ENCODE measurements around the gene REXO2. TPM values are rescaled to one million over a fixed set of nuclear protein-coding genes. Genes with fewer than 3 reads are reported as not detected.

The REXO2 gene
- total and polyA plus RNA-seq, 2 of the 13 experiments (the other 11 are each of a cell fraction or from before 2014, with no cell fraction given), result 95.6 to 104 TPM

DNA sequence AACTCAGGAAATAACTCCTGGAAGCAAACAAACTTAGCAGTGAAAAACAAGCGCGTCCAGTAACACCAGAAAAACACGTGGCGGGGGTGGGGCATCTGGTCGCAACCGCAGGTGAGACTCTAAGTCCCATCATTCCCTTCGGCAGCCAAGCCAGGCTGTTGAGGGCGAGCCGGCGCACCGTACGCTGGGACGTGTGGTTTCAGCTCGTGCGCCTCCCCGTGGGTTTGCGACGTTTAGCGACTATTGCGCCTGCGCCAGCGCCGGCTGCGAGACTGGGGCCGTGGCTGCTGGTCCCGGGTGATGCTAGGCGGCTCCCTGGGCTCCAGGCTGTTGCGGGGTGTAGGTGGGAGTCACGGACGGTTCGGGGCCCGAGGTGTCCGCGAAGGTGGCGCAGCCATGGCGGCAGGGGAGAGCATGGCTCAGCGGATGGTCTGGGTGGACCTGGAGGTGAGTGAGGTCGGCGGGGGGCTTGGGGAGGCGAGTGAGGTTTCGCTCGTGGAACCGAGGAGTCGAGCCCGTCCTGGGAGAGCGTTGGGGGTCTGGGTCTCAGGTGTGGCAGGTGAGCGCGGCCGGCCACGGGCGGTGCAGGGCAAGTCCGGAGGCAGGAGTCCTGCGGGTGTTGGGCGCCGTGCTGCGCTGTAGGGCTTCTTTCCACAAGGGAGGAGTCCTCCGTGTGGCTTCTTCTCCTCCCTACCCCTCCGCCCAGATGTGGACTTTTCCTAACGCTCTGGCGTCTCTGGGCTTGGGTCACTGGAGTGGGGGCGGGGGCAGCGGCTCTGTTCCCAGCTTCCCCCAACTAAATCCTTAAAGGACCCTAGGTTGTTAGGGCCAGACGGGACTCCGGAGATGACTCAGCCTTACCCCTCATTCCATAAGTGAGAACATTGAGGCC, at the start of gene REXO2 (continued):
- TF ChIP-seq, protein P1, sequence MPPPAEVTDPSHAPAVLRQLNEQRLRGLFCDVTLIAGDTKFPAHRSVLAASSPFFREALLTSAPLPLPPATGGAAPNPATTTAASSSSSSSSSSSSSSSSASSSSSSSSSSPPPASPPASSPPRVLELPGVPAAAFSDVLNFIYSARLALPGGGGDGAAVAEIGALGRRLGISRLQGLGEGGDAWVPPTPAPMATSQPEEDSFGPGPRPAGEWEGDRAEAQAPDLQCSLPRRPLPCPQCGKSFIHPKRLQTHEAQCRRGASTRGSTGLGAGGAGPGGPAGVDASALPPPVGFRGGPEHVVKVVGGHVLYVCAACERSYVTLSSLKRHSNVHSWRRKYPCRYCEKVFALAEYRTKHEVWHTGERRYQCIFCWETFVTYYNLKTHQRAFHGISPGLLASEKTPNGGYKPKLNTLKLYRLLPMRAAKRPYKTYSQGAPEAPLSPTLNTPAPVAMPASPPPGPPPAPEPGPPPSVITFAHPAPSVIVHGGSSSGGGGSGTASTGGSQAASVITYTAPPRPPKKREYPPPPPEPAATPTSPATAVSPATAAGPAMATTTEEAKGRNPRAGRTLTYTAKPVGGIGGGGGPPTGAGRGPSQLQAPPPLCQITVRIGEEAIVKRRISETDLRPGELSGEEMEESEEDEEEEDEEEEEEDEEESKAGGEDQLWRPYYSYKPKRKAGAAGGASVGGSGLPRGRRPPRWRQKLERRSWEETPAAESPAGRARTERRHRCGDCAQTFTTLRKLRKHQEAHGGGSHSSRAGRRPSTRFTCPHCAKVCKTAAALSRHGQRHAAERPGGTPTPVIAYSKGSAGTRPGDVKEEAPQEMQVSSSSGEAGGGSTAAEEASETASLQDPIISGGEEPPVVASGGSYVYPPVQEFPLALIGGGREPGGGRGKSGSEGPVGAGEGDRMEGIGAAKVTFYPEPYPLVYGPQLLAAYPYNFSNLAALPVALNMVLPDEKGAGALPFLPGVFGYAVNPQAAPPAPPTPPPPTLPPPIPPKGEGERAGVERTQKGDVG (CRISPR knock-in tag; IDR thresholded peaks at IDR 0.05; ENCODE audit: borderline replicate concordance), result no peak
- TF ChIP-seq, protein P2, sequence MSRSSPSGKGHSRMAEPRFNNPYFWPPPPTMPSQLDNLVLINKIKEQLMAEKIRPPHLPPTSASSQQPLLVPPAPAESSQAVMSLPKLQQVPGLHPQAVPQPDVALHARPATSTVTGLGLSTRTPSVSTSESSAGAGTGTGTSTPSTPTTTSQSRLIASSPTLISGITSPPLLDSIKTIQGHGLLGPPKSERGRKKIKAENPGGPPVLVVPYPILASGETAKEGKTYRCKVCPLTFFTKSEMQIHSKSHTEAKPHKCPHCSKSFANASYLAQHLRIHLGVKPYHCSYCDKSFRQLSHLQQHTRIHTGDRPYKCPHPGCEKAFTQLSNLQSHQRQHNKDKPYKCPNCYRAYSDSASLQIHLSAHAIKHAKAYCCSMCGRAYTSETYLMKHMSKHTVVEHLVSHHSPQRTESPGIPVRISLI (CRISPR knock-in tag; IDR thresholded peaks at IDR 0.05; ENCODE audit: borderline replicate concordance), result no peak
- TF ChIP-seq ZEB1 (IDR thresholded peaks at IDR 0.05; ENCODE audit: insufficient replicate concordance, low read depth) (no peak), ZNF343 (CRISPR knock-in tag; IDR thresholded peaks at IDR 0.05) (peak; percentile 79; the same call in 1 of the 2 replicates), ZNF883 (CRISPR knock-in tag; IDR thresholded peaks at IDR 0.05; ENCODE audit: not compliant biosample characterization) (peak; percentile 81), ZNF557 (CRISPR knock-in tag; IDR thresholded peaks at IDR 0.05) (no peak), CBX5 (CRISPR knock-in tag; IDR thresholded peaks at IDR 0.05; ENCODE audit: borderline replicate concordance) (no peak; the same call in 1 of the 2 replicates), FOXA3 (CRISPR knock-in tag; IDR thresholded peaks at IDR 0.05) (peak; percentile 51; the same call in 1 of the 2 replicates), CENPX (CRISPR knock-in tag; IDR thresholded peaks at IDR 0.05) (no peak), ZNF816 (CRISPR knock-in tag; IDR thresholded peaks at IDR 0.05; ENCODE audit: borderline replicate concordance) (no peak), ZNF839 (CRISPR knock-in tag; IDR thresholded peaks at IDR 0.05; ENCODE audit: borderline replicate concordance) (no peak), ZC3H13 (CRISPR knock-in tag; IDR thresholded peaks at IDR 0.05) (0 out of 2 replicates have a peak, but pooled peaks have one; percentile 43), ZNF605 (CRISPR knock-in tag; IDR thresholded peaks at IDR 0.05) (peak; percentile 49; the same call in 1 of the 2 replicates), SMARCE1 (IDR thresholded peaks at IDR 0.05; ENCODE audit: borderline replicate concordance) (no peak), LCORL (IDR thresholded peaks at IDR 0.05) (no peak), LCORL (CRISPR knock-in tag; IDR thresholded peaks at IDR 0.05) (peak; percentile 43; the same call in 1 of the 2 replicates), ZNF496 (CRISPR knock-in tag; IDR thresholded peaks at IDR 0.05; ENCODE audit: insufficient replicate concordance) (no peak)
- TF ChIP-seq, protein P3, sequence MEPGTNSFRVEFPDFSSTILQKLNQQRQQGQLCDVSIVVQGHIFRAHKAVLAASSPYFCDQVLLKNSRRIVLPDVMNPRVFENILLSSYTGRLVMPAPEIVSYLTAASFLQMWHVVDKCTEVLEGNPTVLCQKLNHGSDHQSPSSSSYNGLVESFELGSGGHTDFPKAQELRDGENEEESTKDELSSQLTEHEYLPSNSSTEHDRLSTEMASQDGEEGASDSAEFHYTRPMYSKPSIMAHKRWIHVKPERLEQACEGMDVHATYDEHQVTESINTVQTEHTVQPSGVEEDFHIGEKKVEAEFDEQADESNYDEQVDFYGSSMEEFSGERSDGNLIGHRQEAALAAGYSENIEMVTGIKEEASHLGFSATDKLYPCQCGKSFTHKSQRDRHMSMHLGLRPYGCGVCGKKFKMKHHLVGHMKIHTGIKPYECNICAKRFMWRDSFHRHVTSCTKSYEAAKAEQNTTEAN (CRISPR knock-in tag; conservative IDR thresholded peaks at IDR 0.05), result 0 out of 2 replicates have a peak, but pooled peaks have one; percentile 35
- TF ChIP-seq, protein P4, sequence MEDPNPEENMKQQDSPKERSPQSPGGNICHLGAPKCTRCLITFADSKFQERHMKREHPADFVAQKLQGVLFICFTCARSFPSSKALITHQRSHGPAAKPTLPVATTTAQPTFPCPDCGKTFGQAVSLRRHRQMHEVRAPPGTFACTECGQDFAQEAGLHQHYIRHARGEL (CRISPR knock-in tag; IDR thresholded peaks at IDR 0.05), result no peak
- TF ChIP-seq, protein P5, sequence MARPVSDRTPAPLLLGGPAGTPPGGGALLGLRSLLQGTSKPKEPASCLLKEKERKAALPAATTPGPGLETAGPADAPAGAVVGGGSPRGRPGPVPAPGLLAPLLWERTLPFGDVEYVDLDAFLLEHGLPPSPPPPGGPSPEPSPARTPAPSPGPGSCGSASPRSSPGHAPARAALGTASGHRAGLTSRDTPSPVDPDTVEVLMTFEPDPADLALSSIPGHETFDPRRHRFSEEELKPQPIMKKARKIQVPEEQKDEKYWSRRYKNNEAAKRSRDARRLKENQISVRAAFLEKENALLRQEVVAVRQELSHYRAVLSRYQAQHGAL (CRISPR knock-in tag; IDR thresholded peaks at IDR 0.05; ENCODE audit: not compliant biosample characterization), result no peak
- TF ChIP-seq, protein P6, sequence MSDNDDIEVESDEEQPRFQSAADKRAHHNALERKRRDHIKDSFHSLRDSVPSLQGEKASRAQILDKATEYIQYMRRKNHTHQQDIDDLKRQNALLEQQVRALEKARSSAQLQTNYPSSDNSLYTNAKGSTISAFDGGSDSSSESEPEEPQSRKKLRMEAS (IDR thresholded peaks at IDR 0.05), result peak; percentile 97

Data from HepG2 (cell line).